Activated CD4-positive, alpha-beta T cell treated with anti-CD3 and anti-CD28 coated beads for 48 hours (primary cell): Measurements from ENCODE around the gene GRPEL2.

Experiments used
- DNase-seq: peaks from one replicate; pipeline ENCODE4 v3.0.0-alpha.2; 2020

GRPEL2 gene, protein sequence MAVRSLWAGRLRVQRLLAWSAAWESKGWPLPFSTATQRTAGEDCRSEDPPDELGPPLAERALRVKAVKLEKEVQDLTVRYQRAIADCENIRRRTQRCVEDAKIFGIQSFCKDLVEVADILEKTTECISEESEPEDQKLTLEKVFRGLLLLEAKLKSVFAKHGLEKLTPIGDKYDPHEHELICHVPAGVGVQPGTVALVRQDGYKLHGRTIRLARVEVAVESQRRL

DNA sequence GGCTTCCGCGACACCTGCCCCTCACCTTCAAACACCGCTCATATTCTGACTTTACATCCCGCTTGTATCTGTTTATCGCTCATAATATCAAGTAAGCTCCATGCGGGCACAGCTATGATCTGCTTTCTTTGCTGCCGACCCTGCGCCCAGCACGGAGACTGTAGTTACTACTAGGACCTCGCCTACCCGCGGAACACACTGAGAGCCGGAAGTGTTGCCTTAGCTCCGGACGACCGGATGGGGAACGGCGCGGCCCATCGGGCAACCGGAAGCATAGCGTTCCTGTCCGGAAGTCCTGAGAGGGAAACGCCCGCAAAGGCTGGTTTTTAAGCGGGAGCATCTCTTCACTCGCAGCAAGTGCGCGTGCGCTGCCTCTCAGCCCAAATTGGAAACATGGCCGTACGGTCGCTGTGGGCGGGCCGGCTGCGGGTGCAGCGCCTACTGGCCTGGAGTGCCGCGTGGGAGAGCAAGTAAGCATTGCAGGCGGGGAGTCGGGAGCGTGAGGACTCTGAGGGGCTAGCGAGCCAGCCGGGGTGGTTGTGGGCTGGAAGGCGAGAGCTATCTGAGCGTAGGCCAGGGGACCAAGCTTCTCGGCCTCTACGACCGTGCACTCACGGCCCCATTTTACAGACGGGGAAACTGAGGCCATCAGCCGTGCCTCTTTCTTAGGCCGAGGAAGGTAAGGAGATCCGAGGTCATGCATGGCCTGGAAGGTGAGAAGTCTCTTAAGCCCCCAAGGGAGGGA, at the start of gene GRPEL2:
Gene GRPEL2 (plus strand): TSS at position 353 of the 745 bp plus-strand sequence. CDS start 41 bp downstream, at position 394.
- peak; percentile 97 for DNase-seq

DNA sequence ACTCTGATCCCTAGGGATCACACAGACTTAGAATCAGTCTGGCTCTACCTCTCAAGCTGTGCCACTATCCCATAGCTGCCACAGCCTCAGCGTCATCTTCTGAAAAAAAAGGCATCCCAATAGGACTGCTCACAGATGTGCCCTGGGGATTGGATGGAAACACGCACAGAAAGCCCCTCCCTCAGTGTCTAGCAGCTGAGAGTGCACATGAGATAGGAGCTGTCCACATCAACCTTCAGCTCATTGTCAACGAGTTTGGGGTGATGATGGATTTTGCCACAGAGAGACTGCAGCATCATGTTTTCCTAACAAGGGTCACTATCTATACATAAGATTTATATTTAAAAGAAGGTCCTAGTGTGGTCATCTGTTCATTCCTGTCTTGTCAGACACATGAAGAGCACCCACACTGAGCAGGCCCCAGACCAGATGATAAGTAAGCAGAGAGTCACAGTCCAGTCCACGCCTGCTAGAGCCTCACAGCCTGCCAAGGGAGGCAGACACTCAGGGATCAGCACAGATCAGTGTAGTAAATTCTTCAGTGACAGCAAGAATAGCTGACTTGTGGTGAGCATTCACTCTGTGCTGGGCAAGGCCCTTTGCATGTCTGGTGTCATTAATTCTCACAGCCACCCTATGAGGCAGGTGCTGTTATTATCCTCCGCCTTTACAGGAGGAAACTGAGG, 47.8 kb upstream of the GRPEL2 start:
- DNase-seq: no peak

DNA sequence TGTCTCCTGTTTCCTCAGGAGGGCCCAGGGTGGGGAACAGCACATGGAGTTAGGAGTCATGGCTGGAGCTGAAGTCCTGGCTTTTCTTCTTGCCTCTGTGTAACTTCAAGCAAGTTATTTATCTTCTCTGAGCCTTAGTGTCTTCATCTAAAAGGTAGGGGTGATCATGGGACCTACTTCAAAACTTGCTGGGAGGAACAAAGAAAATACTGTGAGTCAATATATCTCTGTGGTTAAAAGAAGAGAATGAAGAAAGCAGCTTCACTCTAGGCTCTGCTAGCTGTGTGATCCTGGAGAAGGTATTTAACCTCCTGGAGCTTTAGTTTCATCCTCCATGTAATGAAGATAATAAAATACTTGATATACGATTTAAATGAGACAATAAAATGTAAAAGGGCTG, 47.1 kb upstream of the GRPEL2 start:
- no peak for DNase-seq

DNA sequence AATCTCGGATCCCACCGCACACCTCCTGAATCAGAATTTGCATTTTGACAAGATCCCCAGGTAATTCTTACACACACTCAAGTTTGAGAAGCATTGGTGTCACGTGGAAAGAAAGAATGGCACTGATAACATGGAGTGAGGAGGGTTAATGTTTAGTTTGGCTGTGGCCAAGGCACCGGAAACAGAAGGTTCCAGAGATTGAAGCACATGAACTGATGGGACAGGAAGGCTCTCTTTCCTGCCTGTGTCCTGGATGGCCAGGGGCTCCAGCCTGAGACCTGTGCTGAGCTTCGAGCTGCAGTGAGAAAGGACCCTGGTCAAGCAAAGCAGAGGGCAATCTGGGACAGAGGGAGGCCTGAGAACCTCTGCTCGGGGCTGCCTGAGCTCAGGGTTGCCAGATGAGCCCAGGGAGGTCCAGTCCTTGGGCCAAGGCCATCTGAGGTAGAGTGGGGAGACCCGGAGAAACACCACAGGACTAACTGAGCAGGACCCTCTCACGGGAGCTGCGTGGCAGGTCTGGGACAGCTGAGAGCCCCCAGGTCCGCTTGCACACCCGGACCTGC, 46.4 kb upstream of the GRPEL2 start:
- DNase-seq: no peak

DNA sequence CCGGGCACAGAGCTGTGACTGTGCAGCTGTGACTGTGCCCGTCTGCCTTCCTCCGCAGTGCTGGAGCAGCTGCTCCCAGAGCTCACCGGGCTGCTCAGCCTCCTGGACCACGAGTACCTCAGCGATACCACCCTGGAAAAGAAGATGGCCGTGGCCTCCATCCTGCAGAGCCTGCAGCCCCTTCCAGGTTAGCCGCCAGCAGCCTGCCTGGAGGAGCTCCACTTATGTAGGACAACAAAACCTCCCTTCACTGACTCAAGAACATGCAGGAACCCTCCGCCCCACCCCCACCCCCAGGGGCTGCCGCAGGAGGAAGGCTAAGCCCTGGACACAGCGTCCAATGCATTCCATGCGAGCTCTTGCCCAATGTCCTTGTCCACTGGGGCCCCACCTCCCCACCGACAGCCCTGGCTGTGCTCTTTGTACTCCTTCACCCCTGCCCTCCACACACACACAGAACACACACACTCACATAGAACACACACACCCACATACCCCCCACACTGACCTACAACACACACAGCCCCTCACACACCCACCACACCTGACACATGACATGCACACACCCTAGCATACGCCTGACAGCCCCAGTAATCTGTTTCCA, 45.7 kb upstream of the GRPEL2 start:
- DNase-seq: no peak

DNA sequence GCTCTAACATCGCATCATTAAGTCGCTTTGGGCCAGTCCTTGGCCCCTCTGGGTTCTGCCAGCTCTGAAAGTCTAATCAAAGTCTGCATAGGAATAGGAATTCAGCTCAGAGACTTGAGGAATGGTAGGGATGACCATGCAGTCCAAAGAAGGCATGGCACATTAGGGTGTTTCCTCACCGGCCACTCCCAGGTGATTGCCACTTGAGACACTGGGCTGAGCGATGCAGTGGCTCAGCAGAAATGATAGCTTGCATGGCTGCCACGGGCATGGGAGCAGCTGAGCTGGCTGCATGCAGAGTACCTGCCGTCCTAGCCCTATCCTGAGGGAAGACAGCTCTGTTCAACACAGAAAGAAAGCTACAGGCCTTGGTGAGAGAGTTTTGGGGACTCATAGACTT, 44.9 kb upstream of the GRPEL2 start:
- DNase-seq: no peak

DNA sequence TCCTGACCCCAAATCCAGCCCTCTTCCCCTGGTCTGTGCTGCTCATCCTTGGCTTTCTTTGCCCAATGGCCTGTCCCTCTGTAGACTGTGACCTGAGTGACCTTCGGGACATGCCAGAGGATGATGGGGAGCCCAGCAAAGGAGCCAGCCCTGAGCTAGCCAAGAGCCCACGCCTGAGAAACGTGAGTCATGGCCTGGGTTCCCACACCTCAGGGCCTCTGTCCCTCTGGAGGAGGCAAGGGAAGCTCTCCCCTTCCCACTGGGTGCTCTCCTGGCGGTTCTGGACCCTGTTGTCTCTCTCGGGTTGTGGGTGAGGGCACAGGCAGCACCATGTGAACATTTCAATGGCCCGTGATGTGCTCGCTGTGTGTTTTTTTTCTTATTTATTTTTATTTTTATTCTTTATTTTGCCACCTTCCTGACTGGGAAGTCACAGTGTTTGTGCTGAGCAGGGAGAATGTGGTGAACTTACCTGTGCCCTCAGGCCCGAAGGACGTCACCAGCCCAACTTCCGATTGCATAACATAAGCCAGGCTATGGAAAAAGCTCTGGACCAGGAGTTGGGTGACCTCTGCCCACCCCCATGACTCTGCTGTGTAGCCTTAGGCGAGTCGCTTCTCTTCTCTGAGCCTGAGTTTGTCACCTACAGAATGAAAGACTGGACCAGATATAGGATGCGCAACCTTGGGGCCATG, 44.1 kb upstream of the GRPEL2 start:
- DNase-seq: no peak

DNA sequence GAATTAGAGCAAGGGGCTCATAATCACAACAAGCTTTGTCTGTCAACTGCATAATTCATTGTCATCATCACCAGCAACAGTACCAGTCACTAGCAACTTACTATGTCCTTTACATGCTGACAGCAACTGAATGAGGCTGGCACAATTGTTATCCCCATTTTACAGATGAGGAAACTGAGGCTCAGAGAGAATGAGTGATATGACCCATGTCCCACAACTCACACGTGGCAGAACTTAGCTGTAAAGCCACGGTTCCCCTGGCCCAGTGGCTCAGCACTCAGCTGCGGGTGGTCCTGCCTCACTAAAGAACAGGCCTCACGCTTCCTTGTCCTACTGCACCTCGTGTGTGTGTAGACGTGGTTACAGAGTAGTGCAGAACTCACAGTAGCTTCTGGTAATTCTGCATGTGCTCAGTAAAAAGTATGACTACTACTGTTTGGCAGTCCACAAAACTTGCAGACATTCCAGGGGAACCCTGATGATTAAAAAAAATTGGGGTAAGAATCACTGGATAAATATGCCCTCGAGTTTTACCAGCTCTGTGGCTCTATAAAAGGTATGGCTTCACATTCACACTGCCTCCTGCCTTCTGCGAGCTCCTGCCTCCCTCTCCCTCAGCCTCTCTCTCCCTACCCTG, 43.4 kb upstream of the GRPEL2 start:
- no peak for DNase-seq

DNA sequence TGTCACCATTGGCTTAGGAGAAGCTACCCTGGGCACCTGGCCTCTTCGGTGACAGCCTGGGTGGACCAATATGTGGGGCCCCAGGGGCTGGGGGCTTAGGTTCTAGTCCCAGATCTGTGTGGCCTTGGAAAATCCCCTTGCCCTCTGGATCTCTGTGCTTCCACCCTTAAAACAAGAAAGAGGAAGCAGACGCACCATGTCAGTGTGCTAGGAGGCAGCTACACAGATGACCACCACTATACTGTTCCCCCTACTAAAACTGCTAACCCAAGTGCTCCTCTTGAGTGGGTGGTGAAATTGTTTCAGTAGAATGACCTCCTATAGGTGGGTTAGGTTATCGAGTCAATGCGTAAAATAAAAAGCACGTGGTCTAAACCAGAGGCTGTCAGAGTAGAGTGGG, 42.7 kb upstream of the GRPEL2 start:
- DNase-seq: no peak

DNA sequence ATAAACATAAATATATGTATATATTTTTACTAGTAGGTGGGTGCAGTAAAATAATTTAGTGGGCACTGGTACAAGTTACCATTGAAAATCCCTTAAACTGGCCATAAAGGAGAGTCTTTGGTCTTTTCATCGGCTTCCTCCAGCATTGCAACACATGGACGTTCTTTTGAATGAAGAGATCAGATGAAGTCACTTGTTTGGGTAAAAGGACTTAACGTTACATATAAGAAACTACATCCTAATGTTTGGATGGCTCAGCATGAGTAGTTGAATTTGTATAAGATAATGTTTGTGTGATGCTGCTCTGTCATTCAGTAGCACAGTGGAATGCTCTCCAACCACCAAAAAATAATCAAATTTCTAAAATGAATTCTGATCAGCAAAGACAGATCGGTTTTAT, 42.1 kb upstream of the GRPEL2 start:
- DNase-seq: no peak

DNA sequence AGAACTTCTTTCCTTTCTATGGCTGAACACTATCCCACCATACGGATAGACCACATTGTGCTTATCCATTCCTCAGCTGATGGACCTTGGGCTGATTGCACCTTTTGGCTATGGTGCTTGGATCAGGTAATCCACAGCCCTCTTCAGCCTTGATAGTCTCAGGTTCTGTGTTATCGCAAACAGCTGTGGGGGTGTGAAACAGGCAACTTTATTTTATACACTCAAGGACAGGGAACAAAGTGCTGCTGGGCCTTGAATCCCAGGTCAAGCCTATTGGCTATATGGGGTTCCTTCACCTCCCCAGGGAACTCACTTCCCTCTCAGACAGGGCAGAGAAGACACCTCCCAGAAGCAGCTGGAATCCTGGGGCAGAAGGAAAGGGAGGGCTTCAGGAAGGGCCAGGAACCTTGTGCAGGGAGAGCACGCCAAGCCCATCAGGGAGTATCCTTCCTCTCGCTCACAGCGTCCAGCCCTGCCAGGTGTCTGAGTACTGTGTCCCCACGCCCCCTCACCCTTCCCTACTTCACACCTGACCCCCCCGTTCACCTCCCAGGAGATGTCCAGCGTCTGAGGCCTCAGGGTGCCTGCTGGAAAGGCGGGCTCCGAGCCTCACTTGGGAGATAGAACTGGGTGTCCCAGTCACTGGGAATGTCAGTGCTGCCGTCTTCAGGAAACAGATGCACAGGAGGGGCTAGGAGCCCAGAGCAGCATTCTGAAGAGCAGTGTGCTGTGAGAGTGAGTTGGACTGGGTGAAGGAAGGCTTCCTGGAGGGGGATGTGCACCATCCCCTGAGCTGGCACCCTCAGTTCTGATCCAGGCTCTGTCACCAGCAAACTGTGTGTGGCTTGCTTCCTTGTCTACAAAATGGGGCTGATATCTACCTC, 40.9 kb upstream of the GRPEL2 start:
- no peak for DNase-seq

DNA sequence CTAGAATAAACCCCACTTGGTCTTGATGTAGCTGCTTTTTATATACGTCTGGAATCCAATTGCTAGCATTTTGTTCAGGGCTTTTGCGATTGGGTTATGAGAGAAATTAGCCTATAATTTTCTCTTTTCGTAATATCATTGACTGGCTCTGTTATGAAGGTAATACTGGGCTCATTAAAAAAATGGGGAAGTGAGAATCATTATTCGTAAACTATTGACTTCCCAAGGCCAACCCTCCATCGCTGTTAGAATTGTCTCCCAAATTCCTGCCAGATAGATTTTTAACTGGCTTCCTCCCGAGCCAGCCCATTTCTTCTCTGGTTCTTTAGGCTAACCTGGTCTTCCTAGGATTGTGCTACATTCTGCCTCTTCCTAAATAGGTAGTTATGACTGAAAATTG, 35.9 kb upstream of the GRPEL2 start:
- DNase-seq: no peak

DNA sequence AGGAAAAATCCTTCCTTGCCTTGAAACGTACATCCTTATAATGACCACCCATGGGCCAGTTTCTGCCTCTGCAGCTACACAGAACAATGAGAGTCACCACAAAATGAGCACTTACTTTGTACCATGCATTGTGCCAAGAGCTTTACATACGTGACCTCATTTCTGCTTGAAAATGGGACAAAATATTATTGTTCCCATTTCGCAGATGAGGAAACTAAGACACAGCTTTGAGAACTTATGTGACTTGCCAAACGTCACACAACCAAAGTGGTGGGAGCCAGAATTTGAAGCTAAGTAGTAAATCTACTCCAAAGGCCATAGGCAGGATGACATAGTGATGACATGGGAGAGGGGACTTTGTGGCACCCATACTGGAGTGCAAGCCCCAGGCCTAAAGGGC, 34.8 kb upstream of the GRPEL2 start:
- DNase-seq: no peak

DNA sequence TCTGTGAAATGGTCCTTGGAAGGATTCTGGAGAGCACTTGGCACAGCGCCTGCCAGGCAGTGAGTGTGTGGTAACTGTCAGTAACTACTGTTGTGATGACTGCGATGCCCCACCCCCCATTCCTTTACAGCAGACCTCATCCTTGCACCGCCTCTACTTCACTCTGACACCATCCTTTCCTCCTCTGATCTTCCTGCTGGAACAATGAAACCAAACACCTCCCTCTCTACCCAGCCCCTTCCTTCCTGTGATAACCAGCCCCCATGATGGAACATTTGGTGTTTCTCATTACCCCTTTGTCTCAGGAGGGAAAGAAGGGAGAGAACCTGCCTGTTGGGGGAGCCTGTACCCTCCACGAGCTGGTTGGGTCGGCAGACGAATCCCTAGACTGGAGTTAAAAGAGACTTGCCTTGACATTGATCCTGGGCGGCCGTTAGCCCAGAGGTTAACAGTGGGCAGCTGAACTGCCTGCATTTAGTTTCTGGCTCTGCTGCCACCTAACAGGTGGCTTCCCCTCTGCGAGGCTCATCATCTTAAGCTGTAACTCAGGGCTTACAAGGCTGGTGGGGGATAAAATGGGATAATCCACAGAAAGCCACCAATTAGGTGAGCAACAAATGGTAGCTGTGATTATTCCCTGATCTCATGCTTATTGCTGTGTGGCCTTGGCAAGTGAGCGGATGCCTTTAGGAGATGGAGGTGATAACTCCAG, 34.2 kb upstream of the GRPEL2 start:
- no peak for DNase-seq

DNA sequence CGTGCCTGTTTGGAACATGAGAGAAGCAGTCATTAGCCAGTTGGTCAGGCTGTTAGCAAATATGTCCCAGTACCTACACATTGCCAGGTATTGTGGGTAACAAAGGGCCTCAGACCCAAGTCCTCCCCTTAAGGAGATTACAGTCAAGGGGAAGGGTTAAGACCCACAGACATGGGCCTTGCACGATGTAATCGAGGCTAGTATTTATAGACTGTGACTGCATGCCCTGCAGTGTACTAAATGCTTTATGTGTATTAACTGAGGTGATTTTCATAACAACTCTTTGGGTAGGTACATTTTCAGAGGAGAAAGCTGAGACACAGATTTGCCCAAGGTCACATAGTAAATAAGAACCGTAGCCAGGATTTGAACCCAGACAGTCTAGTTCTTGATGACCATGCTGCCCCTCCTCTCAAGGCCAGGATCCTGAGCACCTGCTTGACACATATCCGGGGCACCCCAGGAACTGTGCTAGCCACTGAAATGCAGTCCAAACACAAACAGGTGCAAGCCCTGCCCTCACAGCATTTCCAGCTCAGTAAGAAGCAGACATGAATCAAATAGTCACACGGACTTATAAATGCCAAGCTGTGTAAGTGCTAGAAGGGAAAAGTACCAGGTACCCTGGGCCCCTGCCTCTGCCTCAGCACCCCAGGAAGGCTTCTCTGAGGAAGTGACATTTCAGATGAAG, 32.0 kb upstream of the GRPEL2 start:
- DNase-seq: no peak

DNA sequence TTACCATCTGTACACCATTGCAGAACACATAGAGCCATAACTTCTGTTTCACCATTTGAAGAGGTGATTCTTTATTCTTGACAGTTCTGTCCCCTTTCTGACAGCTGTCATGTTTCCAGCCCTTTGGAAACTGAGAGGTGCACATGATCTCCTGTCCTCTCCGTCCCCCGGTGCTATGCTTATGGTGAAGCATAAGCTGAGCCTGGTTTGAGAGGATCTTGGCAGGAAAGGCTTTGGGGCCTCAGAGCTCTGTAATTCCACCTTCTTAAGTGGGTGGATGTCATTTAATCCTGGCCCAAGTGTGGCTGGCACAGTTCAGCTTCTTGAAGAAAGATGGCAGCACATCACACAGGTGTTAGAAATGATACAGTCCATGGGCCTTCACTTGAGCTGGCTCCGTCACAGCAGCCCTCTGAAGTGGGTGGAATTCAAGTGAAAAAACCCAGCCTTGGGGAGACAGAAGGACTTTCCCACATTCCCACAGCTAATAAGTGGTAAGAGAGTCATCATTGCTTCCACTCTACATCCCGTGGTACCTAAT, 30.7 kb upstream of the GRPEL2 start:
- DNase-seq: no peak

DNA sequence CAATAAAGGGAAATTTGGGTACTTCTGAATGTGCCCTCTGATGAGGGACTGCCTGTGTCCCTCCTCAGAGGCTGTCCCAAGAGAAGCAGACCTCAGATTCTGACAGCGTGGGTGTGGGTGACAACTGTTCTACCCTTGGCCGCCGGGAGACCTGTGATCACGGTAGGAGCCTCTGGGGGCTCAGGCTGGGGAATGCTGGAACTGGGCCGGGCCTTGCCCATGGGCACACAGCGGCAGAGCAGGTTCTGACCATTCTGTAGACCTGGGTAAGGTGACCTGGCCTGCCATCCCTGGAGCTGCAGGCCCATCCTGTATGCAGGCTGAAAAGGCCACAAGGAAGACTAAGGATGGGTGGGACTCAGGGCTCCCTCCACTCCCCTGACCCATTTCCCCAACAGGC, 29.5 kb upstream of the GRPEL2 start:
- no peak for DNase-seq

DNA sequence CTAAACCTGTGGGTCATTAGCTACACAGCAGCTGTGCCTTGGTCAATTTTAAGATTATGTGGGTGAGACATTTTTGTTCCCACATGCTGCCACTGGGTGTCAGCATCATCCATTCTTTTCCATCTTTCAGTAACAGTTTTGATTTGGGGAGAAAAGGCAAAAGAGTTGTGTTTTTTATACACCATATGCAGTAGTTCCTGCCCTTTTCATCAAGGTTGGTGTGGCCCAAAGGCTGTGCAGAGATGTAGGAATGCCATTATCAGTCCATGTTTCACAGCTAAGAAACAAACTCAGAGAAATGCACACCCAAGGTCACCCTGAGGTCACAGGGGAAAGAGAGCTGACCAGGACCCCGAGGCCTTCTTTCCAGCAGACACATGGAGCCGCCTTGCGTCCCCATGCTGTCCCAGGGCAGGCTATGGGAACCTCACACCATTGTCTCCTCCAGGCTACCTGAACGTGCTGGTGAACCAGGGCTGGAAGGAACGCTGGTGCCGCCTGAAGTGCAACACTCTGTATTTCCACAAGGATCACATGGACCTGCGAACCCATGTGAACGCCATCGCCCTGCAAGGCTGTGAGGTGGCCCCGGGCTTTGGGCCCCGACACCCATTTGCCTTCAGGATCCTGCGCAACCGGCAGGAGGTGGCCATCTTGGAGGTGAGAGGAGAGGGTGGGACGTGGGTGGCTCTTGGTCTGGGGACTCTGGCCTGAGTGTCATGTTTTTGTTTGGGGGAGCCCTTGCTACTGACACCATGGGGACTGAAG, 27.8 kb upstream of the GRPEL2 start:
- DNase-seq: peak; percentile 33

DNA sequence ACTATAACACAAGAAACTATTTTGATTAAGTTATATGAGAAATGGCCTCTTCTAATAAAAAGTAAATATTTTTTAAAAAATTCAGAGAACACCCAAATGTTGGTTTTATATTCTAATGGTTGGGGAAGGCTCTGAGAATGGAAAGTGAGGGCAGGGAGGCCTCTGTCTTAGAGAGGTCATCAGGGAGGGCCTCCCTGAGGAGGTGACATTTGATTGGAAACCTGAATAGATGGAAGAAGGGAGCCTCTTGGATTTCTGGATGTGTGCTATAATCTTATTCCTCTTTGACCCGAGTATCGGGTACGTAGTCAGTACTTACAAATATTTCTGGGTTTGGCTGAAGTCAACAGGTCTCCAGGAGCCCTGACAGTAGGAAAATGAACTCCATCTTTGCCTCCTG, 26.1 kb upstream of the GRPEL2 start:
- DNase-seq: no peak
